Loucy (cell line): ENCODE data around the gene CRIP2.

Experiments used
- CTCF ChIP-seq: fragments of 200-600 bp; sonication (generic); conservative IDR thresholded peaks from 2 replicates; pipeline ENCODE4 v1.5.1; 2014; ENCODE audit warnings: mild to moderate bottlenecking, antibody characterized with exemption, low read length
- EZH2phosphoT487 ChIP-seq: fragments of 200-600 bp; IDR thresholded peaks from 2 replicates; pipeline ENCODE4 v1.6.1; 2018; ENCODE audit warnings: antibody characterized with exemption, mild to moderate bottlenecking, moderate library complexity, borderline replicate concordance

- TF ChIP-seq CTCF: no peak
- TF ChIP-seq EZH2phosphoT487: no peak
Observed at GRCh38 chr14:105427936-105428485, 46.6 kb upstream of the CRIP2 start.
